Gastroesophageal sphincter (tissue), 4 donors: ENCODE results near the gene CCDC187. TPM values are rescaled to one million over a fixed set of nuclear protein-coding genes. Genes with fewer than 3 reads are reported as not detected.

Experiments
- ATAC-seq: fragments of 150-250 bp; one replicate; pipeline ENCODE4 v1.9.1; 2016; ENCODE audit warnings: mild to moderate bottlenecking, moderate library complexity
- H3K27ac ChIP-seq, 4 donors: fragments of 200-600 bp; sonication (generic) in 3 of 4; 1 replicate in 3 of 4; 2 replicates in 1 of 4; pipeline ENCODE4 v1.5.1; 2016 to 2019
- H3K27me3 ChIP-seq: fragments of 200-600 bp; sonication (generic); one replicate; pipeline ENCODE4 v1.5.1; 2019
- H3K36me3 ChIP-seq, 2 donors: fragments of 200-600 bp; sonication (generic); one replicate each; pipeline ENCODE4 v1.5.1; 2019; ENCODE audit warnings: control low read depth in 1 of 2
- H3K4me1 ChIP-seq, 3 donors: fragments of 200-600 bp; sonication (generic); 1 replicate in 2 of 3; 2 replicates in 1 of 3; pipeline ENCODE4 v1.5.1; 2016 to 2019; ENCODE audit warnings: control low read depth in 2 of 3
- H3K4me3 ChIP-seq, 2 donors: fragments of 200-600 bp; sonication (generic); one replicate each; pipeline ENCODE4 v1.5.1; 2019; ENCODE audit warnings: mild to moderate bottlenecking in 1 of 2, moderate library complexity in 1 of 2
- H3K9me3 ChIP-seq, 3 donors: fragments of 200-600 bp; sonication (generic); one replicate each; pipeline ENCODE4 v1.5.1; 2017 to 2019; ENCODE audit warnings: control low read depth in 2 of 3
- CTCF ChIP-seq, 4 experiments: fragments of 200-600 bp in 2 of 4; fragments of 450-650 bp in 2 of 4; sonication (generic) in 1 of 4; IDR thresholded peaks; one replicate each; pipeline ENCODE4 v1.5.1; 2017 to 2019; ENCODE audit warnings: antibody characterized with exemption in 4 of 4, mild to moderate bottlenecking in 2 of 4, moderate library complexity in 2 of 4
- EP300 ChIP-seq: sonication (generic); formaldehyde crosslinking; IDR thresholded peaks from one replicate; pipeline ENCODE4 v1.6.1; 2017; ENCODE audit warnings: antibody characterized with exemption, mild to moderate bottlenecking
- POLR2A ChIP-seq, 2 donors: fragments of 450-650 bp; IDR thresholded peaks; one replicate each; pipeline ENCODE4 v1.6.1; 2017; ENCODE audit warnings: antibody characterized with exemption in 2 of 2, mild to moderate bottlenecking in 2 of 2, moderate library complexity in 1 of 2
- POLR2AphosphoS5 ChIP-seq: sonication (generic); formaldehyde crosslinking; IDR thresholded peaks from one replicate; pipeline ENCODE4 v1.6.1; 2017; ENCODE audit warnings: antibody characterized with exemption
- WGBS, 2 donors: methylation state at CpG; one replicate each; pipeline ENCODE4 v1.1.5; 2018; ENCODE audit warnings: low coverage in 1 of 2; 5-methylcytosine and 5-hydroxymethylcytosine counted together
- total RNA-seq, 4 donors: library from RNA; depleted of rRNA; stranded (reverse); fragments of >200 nt; gene quantifications; one replicate each; pipeline ENCODE4 v1.1.0, GENCODE V29; 2016

The CCDC187 gene
- total RNA-seq, 4 donors from 2014 or later: not detected

- Histone ChIP-seq H3K4me1 (peaks cover 0 to 53% (median 16%) of the 10 kb centered on the region in 3 donors), H3K27ac (peak overlapping the region in 3 of 4 donors; percentile 50 to 71 (median 58)), H3K36me3 (peaks cover 0 to 27% of the 10 kb centered on the region in 2 donors), H3K9me3 (no peaks in the 10 kb centered on the region), H3K27me3 (no peaks in the 10 kb centered on the region), H3K4me3 (peak overlapping the region in 1 of 2 donors; percentile 20)
- 63 to 89% methylated on average over 7 to 10 of the region's 43 CpGs for WGBS, 2 donors
- no peak for TF ChIP-seq POLR2A (IDR thresholded peaks at IDR 0.05)
- TF ChIP-seq POLR2AphosphoS5: no peak
- TF ChIP-seq CTCF (IDR thresholded peaks at IDR 0.05): peak in 3 of 4 experiments; percentile 36 to 53 (median 50)
- no peak for TF ChIP-seq EP300
- ATAC-seq: peak; percentile 64
Observed at GRCh38 chr9:136345281-136346156, 41.6 kb upstream of the CCDC187 start.

- WGBS, 2 donors: 74 to 86% methylated on average over 9 to 21 of the region's 21 CpGs
- peaks cover 0 to 54% (median 16%) of the 10 kb centered on the region in 3 donors for H3K4me1 ChIP-seq
- no peak for ATAC-seq
Observed at GRCh38 chr9:136344544-136345280, 40.8 kb upstream of the CCDC187 start.

GRCh38 chr9:136343884-136344269 is 40.0 kb upstream of the CCDC187 start:
- H3K4me3 ChIP-seq: no peak overlapping the region
- no peaks in the 10 kb centered on the region for H3K9me3 ChIP-seq
- 87% methylated on average over 3 of the region's 24 CpGs; no CpG with 5 or more reads in 1 of the 2 donors for WGBS, 2 donors
- TF ChIP-seq POLR2A (IDR thresholded peaks at IDR 0.05) (no peak), CTCF (IDR thresholded peaks at IDR 0.05) (no peak), POLR2AphosphoS5 (no peak), EP300 (no peak)
- peaks cover 0 to 63% (median 16%) of the 10 kb centered on the region in 3 donors for H3K4me1 ChIP-seq
- ATAC-seq: no peak
- peak overlapping the region in 1 of 4 donors; percentile 80 for H3K27ac ChIP-seq
- peaks cover 0 to 27% of the 10 kb centered on the region in 2 donors for H3K36me3 ChIP-seq
- no peaks in the 10 kb centered on the region for H3K27me3 ChIP-seq

More at GRCh38 chr9:136344544-136345280, 40.8 kb upstream of the CCDC187 start:
- H3K4me3 ChIP-seq: no peak overlapping the region
- H3K36me3 ChIP-seq: peaks cover 0 to 27% of the 10 kb centered on the region in 2 donors
- no peaks in the 10 kb centered on the region for H3K9me3 ChIP-seq
- no peaks in the 10 kb centered on the region for H3K27me3 ChIP-seq
- H3K27ac ChIP-seq: peak overlapping the region in 3 of 4 donors; percentile 50 to 58 (median 51)
- TF ChIP-seq EP300: no peak
- no peak for TF ChIP-seq CTCF (IDR thresholded peaks at IDR 0.05)
- no peak for TF ChIP-seq POLR2AphosphoS5
- no peak for TF ChIP-seq POLR2A (IDR thresholded peaks at IDR 0.05)

- H3K9me3 ChIP-seq: no peaks in the 10 kb centered on the region
- ATAC-seq: no peak
- WGBS, 2 donors: 17 to 90% methylated on average over 1 to 2 of the region's 23 CpGs
- no peaks in the 10 kb centered on the region for H3K27me3 ChIP-seq
- H3K27ac ChIP-seq: peak overlapping the region in 3 of 4 donors; percentile 64 to 80 (median 68)
- peaks cover 0 to 64% (median 16%) of the 10 kb centered on the region in 3 donors for H3K4me1 ChIP-seq
- TF ChIP-seq CTCF (IDR thresholded peaks at IDR 0.05): no peak
- no peak for TF ChIP-seq POLR2A (IDR thresholded peaks at IDR 0.05)
- no peak for TF ChIP-seq EP300
- TF ChIP-seq POLR2AphosphoS5: no peak
- peaks cover 0 to 30% of the 10 kb centered on the region in 2 donors for H3K36me3 ChIP-seq
- peak overlapping the region in 1 of 2 donors; percentile 58 for H3K4me3 ChIP-seq
Observed at GRCh38 chr9:136343121-136343883, 39.4 kb upstream of the CCDC187 start.
